HG03521 (cell line): ENCODE results near the gene CLSTN3.
A peak's percentile ranks its signal among the peaks of the same experiment; 100 is the strongest.
"Not testable (repeated sequence)": the region's sequence is repeated elsewhere in the genome, so short reads cannot be mapped to it uniquely, and the experiment has no call there.

Experiments used
- ATAC-seq: cut with Tn5 transposase; IDR thresholded peaks from one replicate; pipeline ENCODE4 v1.9.1; 2021; ENCODE audit warnings: mild to moderate bottlenecking, moderate library complexity; ENCODE audit not compliant: unreplicated experiment

The CLSTN3 gene

GRCh38 chr12:7103837-7104584 lies 26.2 kb upstream of the CLSTN3 start:
- no peak for ATAC-seq

- ATAC-seq = no peak
Measured at GRCh38 chr12:7106082-7106481, 24.1 kb upstream of the CLSTN3 start.

GRCh38 chr12:7107181-7107580 lies 23.0 kb upstream of the CLSTN3 start:
- not testable (repeated sequence) for ATAC-seq

GRCh38 chr12:7107636-7108002 lies 22.6 kb upstream of the CLSTN3 start:
- no peak for ATAC-seq

GRCh38 chr12:7108003-7108795 lies 22.0 kb upstream of the CLSTN3 start:
- ATAC-seq = peak; percentile 92

GRCh38 chr12:7108796-7109571 lies 21.2 kb upstream of the CLSTN3 start, which contains the start of gene C1RL:
TSS of gene C1RL (minus strand) at chr12:7109214. CDS start at chr12:7109180, 34 bp downstream.
- peak; percentile 5 for ATAC-seq

- ATAC-seq = no peak
Measured at GRCh38 chr12:7109572-7109920, 20.6 kb upstream of the CLSTN3 start.

GRCh38 chr12:7110661-7111060 lies 19.5 kb upstream of the CLSTN3 start:
- no peak for ATAC-seq

GRCh38 chr12:7112041-7112440 lies 18.1 kb upstream of the CLSTN3 start:
- ATAC-seq = no peak

GRCh38 chr12:7113389-7113871 lies 16.7 kb upstream of the CLSTN3 start:
- ATAC-seq = no peak

- ATAC-seq = no peak
Measured at GRCh38 chr12:7114008-7114407, 16.2 kb upstream of the CLSTN3 start.

- no peak for ATAC-seq
Measured at GRCh38 chr12:7114851-7115250, 15.3 kb upstream of the CLSTN3 start.

GRCh38 chr12:7116196-7116595 lies 14.0 kb upstream of the CLSTN3 start:
- ATAC-seq = no peak

- no peak for ATAC-seq
Measured at GRCh38 chr12:7116916-7117315, 13.3 kb upstream of the CLSTN3 start.

- ATAC-seq = no peak
Measured at GRCh38 chr12:7117670-7118069, 12.5 kb upstream of the CLSTN3 start.

- ATAC-seq = no peak
Measured at GRCh38 chr12:7118881-7119280, 11.3 kb upstream of the CLSTN3 start.

- ATAC-seq = no peak
Measured at GRCh38 chr12:7120166-7120565, 10.0 kb upstream of the CLSTN3 start.

GRCh38 chr12:7121324-7121723 lies 8.8 kb upstream of the CLSTN3 start:
- ATAC-seq = no peak

- ATAC-seq = no peak
Measured at GRCh38 chr12:7122811-7123769, 7.1 kb upstream of the CLSTN3 start.

- ATAC-seq = no peak
Measured at GRCh38 chr12:7123806-7124522, 6.2 kb upstream of the CLSTN3 start.
